HepG2 (cell line): ENCODE data around the gene EEFSEC. TPM values are rescaled to one million over a fixed set of nuclear protein-coding genes. Genes with fewer than 3 reads are reported as not detected.

Source experiments
- ATAC-seq: fragments of 200-7000 bp; cut with Tn5 transposase; 3 replicates; pipeline ENCODE4 v1.9.1; 2020; ENCODE audit warnings: mild to moderate bottlenecking, moderate library complexity
- BruUV-seq: library from RNA; stranded (reverse); fragments of 400-500 nt; replicated peaks from 2 replicates; lab custom pipeline; 2021; lab: Mats Ljungman, UMichigan
- CTCF ChIA-PET: fragments of 300-600 bp; formaldehyde crosslinking; extraction: SDS; loops from one replicate; lab custom pipeline; 2021; ENCODE audit warnings: low total read pairs, inconsistent platforms, low intra/inter-chr PET ratio; lab: Yijun Ruan, JAX
- POLR2A ChIA-PET: fragments of 350-600 bp; sonication (Branson Sonifier 250); formaldehyde crosslinking; loops from one replicate; lab custom pipeline; 2020; ENCODE audit warnings: antibody characterized with exemption, inconsistent platforms; lab: Yijun Ruan, JAX
- DNase-seq: peaks from one replicate; pipeline ENCODE4 v3.0.0-alpha.2; 2015; ENCODE audit warnings: low spot score
- FAIRE-seq: peaks from 3 replicates; lab custom pipeline; 2011; peaks lifted over from hg19 to GRCh38; lab: Jason Lieb, UNC
- H2AFZ ChIP-seq: one replicate; pipeline ENCODE4 v1.6.1; 2011; ENCODE audit warnings: low read length, inconsistent platforms
- H3K27ac ChIP-seq: fragments of 300-600 bp; 3 replicates; pipeline ENCODE4 v1.8.0; 2011; ENCODE audit warnings: mixed run types, mild to moderate bottlenecking, mixed read lengths, low read length, inconsistent platforms; ENCODE audit not compliant: insufficient read depth; ENCODE audit errors: extremely low read length
- H3K27me3 ChIP-seq, 2 experiments: fragments of 200-600 bp in 1 of 2; 2 replicates in 1 of 2; 3 replicates in 1 of 2; pipeline versions ENCODE4 v1.6.0 to v1.8.0; 2011; ENCODE audit warnings: low read length in 2 of 2, mild to moderate bottlenecking in 2 of 2, moderate library complexity in 2 of 2, inconsistent platforms in 1 of 2; ENCODE audit not compliant: insufficient read depth in 2 of 2, control insufficient read depth in 1 of 2
- H3K36me3 ChIP-seq, 2 experiments: fragments of 200-600 bp in 1 of 2; replicated peaks in 1 of 2; 2 replicates in 1 of 2; 3 replicates in 1 of 2; pipeline versions ENCODE4 v1.5.1 to v1.8.0; 2011; ENCODE audit warnings: low read length in 2 of 2, inconsistent platforms in 1 of 2; ENCODE audit not compliant: insufficient read depth in 2 of 2, control insufficient read depth in 1 of 2
- H3K4me1 ChIP-seq: 2 replicates; pipeline ENCODE4 v1.5.1; 2012; ENCODE audit warnings: low read length, inconsistent platforms; ENCODE audit not compliant: insufficient read depth
- H3K4me2 ChIP-seq: 2 replicates; pipeline ENCODE4 v1.6.0; 2011; ENCODE audit warnings: low read depth, low read length, inconsistent platforms
- H3K4me3 ChIP-seq, 3 experiments: fragments of 200-600 bp in 1 of 3; sonication (generic), shearing (Covaris generic) in 1 of 3; replicated peaks in 1 of 3; 2 replicates each; pipeline ENCODE4 v1.5.1; 2011 to 2016; ENCODE audit warnings: low read length in 3 of 3, inconsistent platforms in 2 of 3, low read depth in 2 of 3, mild to moderate bottlenecking in 2 of 3, control low read depth in 1 of 3, mixed read lengths in 1 of 3; ENCODE audit not compliant: insufficient read depth in 1 of 3
- H3K79me2 ChIP-seq: one replicate; pipeline ENCODE4 v1.6.1; 2011; ENCODE audit warnings: low read length, inconsistent platforms; ENCODE audit not compliant: insufficient read depth
- H3K9ac ChIP-seq: 2 replicates; pipeline ENCODE4 v1.6.0; 2011; ENCODE audit warnings: mild to moderate bottlenecking, low read depth, low read length, inconsistent platforms; ENCODE audit not compliant: insufficient read depth
- H3K9me3 ChIP-seq: 2 replicates; pipeline ENCODE4 v1.5.1; 2012; ENCODE audit warnings: mild to moderate bottlenecking, low read length
- H4K20me1 ChIP-seq: 2 replicates; pipeline ENCODE4 v1.6.0; 2011; ENCODE audit warnings: inconsistent platforms, mild to moderate bottlenecking, low read length, moderate library complexity; ENCODE audit not compliant: insufficient read depth
- ELF4 ChIP-seq: sonication (generic); formaldehyde crosslinking; IDR thresholded peaks from 2 replicates; pipeline ENCODE4 v1.5.0; 2020; ENCODE audit warnings: missing genetic modification reagents, mild to moderate bottlenecking, moderate library complexity, borderline replicate concordance
- FOSL2 ChIP-seq: sonication (generic); formaldehyde crosslinking; IDR thresholded peaks from 2 replicates; pipeline ENCODE4 v1.4.0; 2020; ENCODE audit warnings: missing genetic modification reagents
- MTA1 ChIP-seq: sonication (generic); formaldehyde crosslinking; IDR thresholded peaks from 2 replicates; pipeline ENCODE4 v1.4.0; 2020; ENCODE audit warnings: missing genetic modification reagents, mild to moderate bottlenecking, borderline replicate concordance
- NFE2L2 ChIP-seq: fragments of 150-350 bp; IDR thresholded peaks from 2 replicates; pipeline ENCODE4 v1.6.1; 2014; ENCODE audit warnings: low read length
- PHF8 ChIP-seq: sonication (generic); formaldehyde crosslinking; IDR thresholded peaks from 2 replicates; pipeline ENCODE4 v1.5.0; 2020; ENCODE audit warnings: missing genetic modification reagents
- PITX1 ChIP-seq: sonication (generic); formaldehyde crosslinking; IDR thresholded peaks from 2 replicates; pipeline ENCODE4 v1.5.1; 2020; ENCODE audit warnings: mild to moderate bottlenecking, missing genetic modification reagents
- RBAK ChIP-seq: sonication (generic); formaldehyde crosslinking; IDR thresholded peaks from 2 replicates; pipeline ENCODE4 v1.5.1; 2020; ENCODE audit warnings: mild to moderate bottlenecking, missing genetic modification reagents
- RFX1 ChIP-seq: fragments of 450-650 bp; IDR thresholded peaks from 2 replicates; pipeline ENCODE4 v1.6.1; 2017
- ZBTB42 ChIP-seq: sonication (generic); formaldehyde crosslinking; IDR thresholded peaks from 2 replicates; pipeline ENCODE4 v1.5.0; 2020; ENCODE audit warnings: mild to moderate bottlenecking, missing genetic modification reagents
- ZNF331 ChIP-seq: sonication (generic); formaldehyde crosslinking; IDR thresholded peaks from 2 replicates; pipeline ENCODE4 v1.4.0; 2020; ENCODE audit warnings: missing genetic modification reagents
- ZNF552 ChIP-seq: sonication (generic); formaldehyde crosslinking; IDR thresholded peaks from 2 replicates; pipeline ENCODE4 v1.9.0; 2022; ENCODE audit warnings: missing genetic modification reagents, mild to moderate bottlenecking, borderline replicate concordance
- WGBS: methylation state at CpG from one replicate; pipeline ENCODE4 v1.1.6; 2017; ENCODE audit warnings: low lambda C conversion rate; 5-methylcytosine and 5-hydroxymethylcytosine counted together
- in situ Hi-C: cut with HindIII; loops from 2 replicates; pipeline ENCODE4 v1.10.0; 2017; ENCODE audit warnings: low pct_unique_long_range_greater_than_20kb; ENCODE audit not compliant: extremely low pct_ligation_motif_present
- intact Hi-C: fragments of 100-400 bp; cut with micrococcal nuclease; formaldehyde crosslinking; loops from one replicate; pipeline ENCODE4 v1.10.0; 2022; ENCODE audit not compliant: unreplicated experiment
- polyA plus RNA-seq, 8 experiments: library from polyadenylated mRNA; depleted of rRNA in 3 of 8; stranded (reverse) in 7 of 8; unstranded in 1 of 8; fragments of >200 nt; fragmentation: Illumina TruSeq in 4 of 8; extraction: Trizol in 4 of 8; gene quantifications; 2 replicates each; pipeline versions ENCODE4 v1.2.1 to v1.2.3, GENCODE V29; 2011 to 2016; ENCODE audit warnings: low read depth in 4 of 8, missing spikeins in 1 of 8, mixed read lengths in 1 of 8; ENCODE audit not compliant: insufficient read depth in 1 of 8
- total RNA-seq, 5 experiments: library from RNA; depleted of rRNA; stranded (reverse); fragments of >200 nt; fragmentation: Illumina TruSeq; extraction: Trizol; gene quantifications; 2 replicates each; pipeline ENCODE4 v1.2.3, GENCODE V29; 2016; ENCODE audit warnings: low read depth in 1 of 5
- TF ChIP-seq, protein P1 (sequence below): sonication (generic); formaldehyde crosslinking; IDR thresholded peaks from 2 replicates; pipeline ENCODE4 v1.4.0; 2020; ENCODE audit warnings: missing genetic modification reagents
- TF ChIP-seq, protein P2 (sequence below): IDR thresholded peaks from 2 replicates; pipeline ENCODE4 v1.6.1; 2012; ENCODE audit warnings: low read length, improper control_type of control experiment
- TF ChIP-seq, protein P3 (sequence below): sonication (generic); formaldehyde crosslinking; IDR thresholded peaks from 2 replicates; pipeline ENCODE4 v1.4.0; 2020; ENCODE audit warnings: mild to moderate bottlenecking, missing genetic modification reagents

Gene EEFSEC
- total and polyA plus RNA-seq, 2 of the 13 experiments (the other 11 are each of a cell fraction or from before 2014, with no cell fraction given) = 6.4 to 24.2 TPM

DNA sequence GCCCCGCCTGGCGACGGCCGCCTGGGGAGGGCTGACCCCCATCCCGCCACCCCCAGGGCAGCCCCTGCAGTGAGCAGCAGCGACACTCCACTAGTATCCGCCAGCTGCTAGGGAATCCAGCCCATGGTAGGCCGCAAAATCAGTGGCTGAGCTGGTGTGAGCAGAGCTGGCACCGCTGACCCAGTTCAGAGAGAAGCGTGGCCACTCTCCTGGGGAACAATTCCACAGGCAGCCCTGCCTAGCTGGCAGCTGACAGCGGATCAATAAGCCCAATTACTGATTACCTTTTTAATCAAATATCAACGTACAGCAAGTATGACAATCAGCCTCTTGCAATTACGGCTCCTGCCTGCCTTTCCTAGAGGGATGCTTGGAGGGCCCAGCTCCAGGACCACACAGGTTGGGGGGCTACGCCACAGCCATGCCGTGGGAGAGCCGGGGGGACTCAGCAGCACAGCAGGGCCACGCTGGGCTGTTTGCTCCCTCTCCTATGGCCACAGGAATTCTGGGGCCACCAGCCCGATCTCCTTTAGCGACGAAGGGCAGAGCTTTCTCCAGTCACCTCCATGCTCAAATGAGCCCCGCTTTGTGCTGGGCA, 299.5 kb downstream of the EEFSEC start:
- 17% methylated on average over 3 of the region's 21 CpGs for WGBS
- H3K27ac ChIP-seq = no peak overlapping the region
- TF ChIP-seq NFE2L2 (no peak), ELF4 (CRISPR knock-in tag) (no peak), FOSL2 (CRISPR knock-in tag) (no peak), ZNF552 (CRISPR knock-in tag) (no peak), PITX1 (CRISPR knock-in tag) (no peak), RBAK (CRISPR knock-in tag) (no peak), ZBTB42 (CRISPR knock-in tag) (no peak), MTA1 (CRISPR knock-in tag) (no peak), RFX1 (no peak), PHF8 (no peak), ZNF331 (CRISPR knock-in tag) (no peak)
- TF ChIP-seq, protein P1, sequence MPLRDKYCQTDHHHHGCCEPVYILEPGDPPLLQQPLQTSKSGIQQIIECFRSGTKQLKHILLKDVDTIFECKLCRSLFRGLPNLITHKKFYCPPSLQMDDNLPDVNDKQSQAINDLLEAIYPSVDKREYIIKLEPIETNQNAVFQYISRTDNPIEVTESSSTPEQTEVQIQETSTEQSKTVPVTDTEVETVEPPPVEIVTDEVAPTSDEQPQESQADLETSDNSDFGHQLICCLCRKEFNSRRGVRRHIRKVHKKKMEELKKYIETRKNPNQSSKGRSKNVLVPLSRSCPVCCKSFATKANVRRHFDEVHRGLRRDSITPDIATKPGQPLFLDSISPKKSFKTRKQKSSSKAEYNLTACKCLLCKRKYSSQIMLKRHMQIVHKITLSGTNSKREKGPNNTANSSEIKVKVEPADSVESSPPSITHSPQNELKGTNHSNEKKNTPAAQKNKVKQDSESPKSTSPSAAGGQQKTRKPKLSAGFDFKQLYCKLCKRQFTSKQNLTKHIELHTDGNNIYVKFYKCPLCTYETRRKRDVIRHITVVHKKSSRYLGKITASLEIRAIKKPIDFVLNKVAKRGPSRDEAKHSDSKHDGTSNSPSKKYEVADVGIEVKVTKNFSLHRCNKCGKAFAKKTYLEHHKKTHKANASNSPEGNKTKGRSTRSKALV (CRISPR knock-in tag) = no peak
- TF ChIP-seq, protein P2, sequence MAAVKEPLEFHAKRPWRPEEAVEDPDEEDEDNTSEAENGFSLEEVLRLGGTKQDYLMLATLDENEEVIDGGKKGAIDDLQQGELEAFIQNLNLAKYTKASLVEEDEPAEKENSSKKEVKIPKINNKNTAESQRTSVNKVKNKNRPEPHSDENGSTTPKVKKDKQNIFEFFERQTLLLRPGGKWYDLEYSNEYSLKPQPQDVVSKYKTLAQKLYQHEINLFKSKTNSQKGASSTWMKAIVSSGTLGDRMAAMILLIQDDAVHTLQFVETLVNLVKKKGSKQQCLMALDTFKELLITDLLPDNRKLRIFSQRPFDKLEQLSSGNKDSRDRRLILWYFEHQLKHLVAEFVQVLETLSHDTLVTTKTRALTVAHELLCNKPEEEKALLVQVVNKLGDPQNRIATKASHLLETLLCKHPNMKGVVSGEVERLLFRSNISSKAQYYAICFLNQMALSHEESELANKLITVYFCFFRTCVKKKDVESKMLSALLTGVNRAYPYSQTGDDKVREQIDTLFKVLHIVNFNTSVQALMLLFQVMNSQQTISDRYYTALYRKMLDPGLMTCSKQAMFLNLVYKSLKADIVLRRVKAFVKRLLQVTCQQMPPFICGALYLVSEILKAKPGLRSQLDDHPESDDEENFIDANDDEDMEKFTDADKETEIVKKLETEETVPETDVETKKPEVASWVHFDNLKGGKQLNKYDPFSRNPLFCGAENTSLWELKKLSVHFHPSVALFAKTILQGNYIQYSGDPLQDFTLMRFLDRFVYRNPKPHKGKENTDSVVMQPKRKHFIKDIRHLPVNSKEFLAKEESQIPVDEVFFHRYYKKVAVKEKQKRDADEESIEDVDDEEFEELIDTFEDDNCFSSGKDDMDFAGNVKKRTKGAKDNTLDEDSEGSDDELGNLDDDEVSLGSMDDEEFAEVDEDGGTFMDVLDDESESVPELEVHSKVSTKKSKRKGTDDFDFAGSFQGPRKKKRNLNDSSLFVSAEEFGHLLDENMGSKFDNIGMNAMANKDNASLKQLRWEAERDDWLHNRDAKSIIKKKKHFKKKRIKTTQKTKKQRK = no peak
- TF ChIP-seq, protein P3, sequence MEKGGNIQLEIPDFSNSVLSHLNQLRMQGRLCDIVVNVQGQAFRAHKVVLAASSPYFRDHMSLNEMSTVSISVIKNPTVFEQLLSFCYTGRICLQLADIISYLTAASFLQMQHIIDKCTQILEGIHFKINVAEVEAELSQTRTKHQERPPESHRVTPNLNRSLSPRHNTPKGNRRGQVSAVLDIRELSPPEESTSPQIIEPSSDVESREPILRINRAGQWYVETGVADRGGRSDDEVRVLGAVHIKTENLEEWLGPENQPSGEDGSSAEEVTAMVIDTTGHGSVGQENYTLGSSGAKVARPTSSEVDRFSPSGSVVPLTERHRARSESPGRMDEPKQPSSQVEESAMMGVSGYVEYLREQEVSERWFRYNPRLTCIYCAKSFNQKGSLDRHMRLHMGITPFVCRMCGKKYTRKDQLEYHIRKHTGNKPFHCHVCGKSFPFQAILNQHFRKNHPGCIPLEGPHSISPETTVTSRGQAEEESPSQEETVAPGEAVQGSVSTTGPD (CRISPR knock-in tag) = no peak
- intact Hi-C loops = no loop called here
- no peaks in the 10 kb centered on the region for H3K79me2 ChIP-seq
- ChIA-PET POLR2A (no interaction called here), CTCF (no interaction called here)
- no peak overlapping the region for H3K4me2 ChIP-seq
- H4K20me1 ChIP-seq = no peaks in the 10 kb centered on the region
- H3K9me3 ChIP-seq = no peaks in the 10 kb centered on the region
- no peak overlapping the region for H3K4me3 ChIP-seq
- H3K9ac ChIP-seq = no peak overlapping the region
- ATAC-seq (no peak), DNase-seq (no peak), FAIRE-seq (no peak)
- peaks cover 19 to 97% of the 10 kb centered on the region in 2 experiments for H3K27me3 ChIP-seq
- no peaks in the 10 kb centered on the region for H3K36me3 ChIP-seq
- peaks cover 4% of the 10 kb centered on the region for H3K4me1 ChIP-seq
- no peak overlapping the region for H2AFZ ChIP-seq
- in situ Hi-C loops = no loop called here
- BruUV-seq = no TSS peak
